SK-N-SH (cell line): ENCODE measurements around the gene TCEA2. TPM values are rescaled to one million over a fixed set of nuclear protein-coding genes. Genes with fewer than 3 reads are reported as not detected.

ENCODE experiments used
- CTCF ChIA-PET: fragments of 300-600, 350-600 bp; formaldehyde crosslinking; extraction: SDS; loops from one replicate; lab custom pipeline; 2021; lab: Yijun Ruan, JAX
- POLR2A ChIA-PET: fragments of 350-600 bp; sonication (Branson Sonifier 250); formaldehyde crosslinking; extraction: SDS; loops from one replicate; lab custom pipeline; 2020; ENCODE audit warnings: antibody characterized with exemption, inconsistent platforms; lab: Yijun Ruan, JAX
- DNase-seq: peaks from one replicate; pipeline ENCODE4 v3.0.0; 2012
- H2AFZ ChIP-seq: fragments of 200-600 bp; sonication (generic); 2 replicates; pipeline ENCODE4 v1.8.1; 2016; ENCODE audit warnings: antibody characterized with exemption, mild to moderate bottlenecking, low read depth
- H3F3A ChIP-seq: fragments of 200-600 bp; sonication (generic); replicated peaks from 2 replicates; pipeline ENCODE3; 2016; ENCODE audit warnings: antibody characterized with exemption, mild to moderate bottlenecking; ENCODE audit not compliant: insufficient read depth
- H3K27ac ChIP-seq, 2 experiments: fragments of 200-500 bp in 1 of 2; fragments of 200-600 bp in 1 of 2; sonication (Bioruptor generic) in 1 of 2; sonication (generic), shearing (Covaris generic) in 1 of 2; 2 replicates each; pipeline versions ENCODE4 v1.5.1 to v1.6.1; 2014 to 2016; ENCODE audit warnings: low read depth in 2 of 2, inconsistent platforms in 1 of 2, low read length in 1 of 2, mild to moderate bottlenecking in 1 of 2, mixed read lengths in 1 of 2
- H3K27me3 ChIP-seq: fragments of 200-600 bp; sonication (generic), shearing (Covaris generic); 2 replicates; pipeline ENCODE4 v1.6.1; 2016; ENCODE audit warnings: mixed run types; ENCODE audit not compliant: insufficient read depth
- H3K36me3 ChIP-seq, 2 experiments: fragments of 200-500 bp in 1 of 2; fragments of 200-600 bp in 1 of 2; sonication (Bioruptor generic) in 1 of 2; sonication (generic) in 1 of 2; replicated peaks in 1 of 2; 2 replicates each; pipeline versions ENCODE3 to v1.5.1; 2014 to 2016; ENCODE audit warnings: low read length in 1 of 2, mild to moderate bottlenecking in 1 of 2; ENCODE audit not compliant: insufficient read depth in 2 of 2, control insufficient read depth in 1 of 2
- H3K4me1 ChIP-seq, 2 experiments: fragments of 200-500 bp in 1 of 2; fragments of 200-600 bp in 1 of 2; sonication (Bioruptor generic) in 1 of 2; sonication (generic), shearing (Covaris generic) in 1 of 2; 2 replicates each; pipeline versions ENCODE4 v1.5.1 to v1.6.1; 2014 to 2016; ENCODE audit warnings: low read depth in 1 of 2, low read length in 1 of 2, mixed run types in 1 of 2; ENCODE audit not compliant: insufficient read depth in 2 of 2, control insufficient read depth in 1 of 2
- H3K4me2 ChIP-seq: fragments of 200-600 bp; sonication (generic), shearing (Covaris generic); 2 replicates; pipeline ENCODE4 v1.6.1; 2017; ENCODE audit warnings: mixed run types
- H3K4me3 ChIP-seq, 2 experiments: fragments of 200-500 bp in 1 of 2; fragments of 200-600 bp in 1 of 2; sonication (Bioruptor generic) in 1 of 2; sonication (generic), shearing (Covaris generic) in 1 of 2; 2 replicates each; pipeline versions ENCODE4 v1.5.1 to v1.8.1; 2014 to 2016; ENCODE audit warnings: low read depth in 2 of 2, inconsistent platforms in 1 of 2, low read length in 1 of 2, mild to moderate bottlenecking in 1 of 2, mixed read lengths in 1 of 2, moderate library complexity in 1 of 2
- H3K79me2 ChIP-seq: fragments of 200-600 bp; sonication (generic); 2 replicates; pipeline ENCODE4 v1.8.1; 2017; ENCODE audit warnings: mild to moderate bottlenecking; ENCODE audit not compliant: insufficient read depth
- H3K9ac ChIP-seq: fragments of 200-600 bp; sonication (generic); 2 replicates; pipeline ENCODE4 v1.6.1; 2017; ENCODE audit warnings: mixed run types
- H3K9me2 ChIP-seq: fragments of 200-600 bp; sonication (generic); 2 replicates; pipeline ENCODE4 v1.6.1; 2017; ENCODE audit warnings: mixed run types
- H3K9me3 ChIP-seq: fragments of 200-600 bp; sonication (generic); 2 replicates; pipeline ENCODE4 v1.6.1; 2017; ENCODE audit warnings: mixed run types, mild to moderate bottlenecking, moderate library complexity
- H4K20me1 ChIP-seq: fragments of 200-600 bp; sonication (generic); 2 replicates; pipeline ENCODE4 v1.6.1; 2017; ENCODE audit warnings: mild to moderate bottlenecking, mixed run types; ENCODE audit not compliant: insufficient read depth
- EP300 ChIP-seq, 2 experiments: IDR thresholded peaks; 2 replicates each; pipeline versions ENCODE4 v1.4.0 to v1.6.1; 2012; ENCODE audit warnings: borderline replicate concordance in 1 of 2, low read depth in 1 of 2, low read length in 1 of 2
- FOSL2 ChIP-seq: IDR thresholded peaks from 2 replicates; pipeline ENCODE4 v1.4.0; 2012; ENCODE audit warnings: low read depth, mild to moderate bottlenecking, moderate library complexity, borderline replicate concordance
- GABPA ChIP-seq: IDR thresholded peaks from 2 replicates; pipeline ENCODE4 v1.4.0; 2012; ENCODE audit warnings: low read depth, mild to moderate bottlenecking
- MEF2A ChIP-seq: IDR thresholded peaks from 2 replicates; pipeline ENCODE4 v1.4.0; 2012; ENCODE audit warnings: low read depth, borderline replicate concordance
- MXI1 ChIP-seq: IDR thresholded peaks from 2 replicates; pipeline ENCODE4 v1.6.1; 2012; ENCODE audit warnings: mild to moderate bottlenecking, low read depth, low read length, improper control_type of control experiment
- NFIC ChIP-seq: IDR thresholded peaks from 2 replicates; pipeline ENCODE4 v1.4.0; 2012; ENCODE audit warnings: borderline replicate concordance
- NRF1 ChIP-seq: IDR thresholded peaks from 2 replicates; pipeline ENCODE4 v1.6.1; 2012; ENCODE audit warnings: low read depth, mild to moderate bottlenecking, low read length
- POLR2AphosphoS5 ChIP-seq: IDR thresholded peaks from 2 replicates; pipeline ENCODE4 v1.6.1; 2012; ENCODE audit warnings: low read depth, low read length
- RFX5 ChIP-seq: IDR thresholded peaks from 2 replicates; pipeline ENCODE4 v1.6.1; 2012; ENCODE audit warnings: mild to moderate bottlenecking, improper control_type of control experiment, low read length
- RXRA ChIP-seq: IDR thresholded peaks from 2 replicates; pipeline ENCODE4 v1.4.0; 2012; ENCODE audit warnings: low read depth, mild to moderate bottlenecking, borderline replicate concordance
- TAF1 ChIP-seq: IDR thresholded peaks from 2 replicates; pipeline ENCODE4 v1.6.1; 2012; ENCODE audit warnings: low read depth, mild to moderate bottlenecking, low read length, moderate library complexity, borderline replicate concordance
- TCF12 ChIP-seq: IDR thresholded peaks from 2 replicates; pipeline ENCODE4 v1.4.0; 2012
- YY1 ChIP-seq: IDR thresholded peaks from 2 replicates; pipeline ENCODE4 v1.4.0; 2012; ENCODE audit warnings: low read depth, mild to moderate bottlenecking
- WGBS: methylation state at CpG from one replicate; pipeline ENCODE4 v1.1.6; 2017; ENCODE audit warnings: low lambda C conversion rate; 5-methylcytosine and 5-hydroxymethylcytosine counted together
- polyA plus RNA-seq, 3 experiments: library from polyadenylated mRNA; depleted of rRNA; stranded (reverse); fragments of >200 nt; gene quantifications; 2 replicates each; pipeline ENCODE4 v1.2.3, GENCODE V29; 2012
- TF ChIP-seq, protein P1 (sequence below): IDR thresholded peaks from 2 replicates; pipeline ENCODE4 v1.4.0; 2012; ENCODE audit warnings: low read depth, borderline replicate concordance

The TCEA2 gene
- polyA plus RNA-seq, 1 of the 3 experiments (the other 2 are of a cell fraction) = 98.9 TPM

DNA sequence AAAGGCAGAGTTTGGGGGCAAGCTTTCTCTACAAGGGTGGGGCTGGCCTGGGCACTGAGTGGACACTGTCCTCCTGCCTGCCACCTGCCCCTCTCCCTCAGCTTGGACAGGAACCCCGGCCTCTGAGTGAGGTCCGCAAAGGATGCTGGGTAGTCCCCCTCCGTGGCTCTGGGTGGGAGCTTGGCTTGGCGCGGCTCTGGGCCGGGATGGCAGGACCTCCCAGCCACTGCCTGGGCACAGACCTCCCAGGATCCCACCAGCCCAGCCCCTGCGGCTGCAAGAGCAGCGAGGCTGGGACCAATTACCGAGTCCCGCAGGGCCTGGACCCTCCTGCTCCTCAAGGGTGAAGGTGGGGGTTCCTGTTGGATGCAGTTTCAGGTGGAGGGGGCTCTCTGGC lies 10.7 kb upstream of the TCEA2 start (continued):
- TF ChIP-seq YY1 (no peak), NFIC (no peak), MEF2A (no peak), NRF1 (no peak)

DNA sequence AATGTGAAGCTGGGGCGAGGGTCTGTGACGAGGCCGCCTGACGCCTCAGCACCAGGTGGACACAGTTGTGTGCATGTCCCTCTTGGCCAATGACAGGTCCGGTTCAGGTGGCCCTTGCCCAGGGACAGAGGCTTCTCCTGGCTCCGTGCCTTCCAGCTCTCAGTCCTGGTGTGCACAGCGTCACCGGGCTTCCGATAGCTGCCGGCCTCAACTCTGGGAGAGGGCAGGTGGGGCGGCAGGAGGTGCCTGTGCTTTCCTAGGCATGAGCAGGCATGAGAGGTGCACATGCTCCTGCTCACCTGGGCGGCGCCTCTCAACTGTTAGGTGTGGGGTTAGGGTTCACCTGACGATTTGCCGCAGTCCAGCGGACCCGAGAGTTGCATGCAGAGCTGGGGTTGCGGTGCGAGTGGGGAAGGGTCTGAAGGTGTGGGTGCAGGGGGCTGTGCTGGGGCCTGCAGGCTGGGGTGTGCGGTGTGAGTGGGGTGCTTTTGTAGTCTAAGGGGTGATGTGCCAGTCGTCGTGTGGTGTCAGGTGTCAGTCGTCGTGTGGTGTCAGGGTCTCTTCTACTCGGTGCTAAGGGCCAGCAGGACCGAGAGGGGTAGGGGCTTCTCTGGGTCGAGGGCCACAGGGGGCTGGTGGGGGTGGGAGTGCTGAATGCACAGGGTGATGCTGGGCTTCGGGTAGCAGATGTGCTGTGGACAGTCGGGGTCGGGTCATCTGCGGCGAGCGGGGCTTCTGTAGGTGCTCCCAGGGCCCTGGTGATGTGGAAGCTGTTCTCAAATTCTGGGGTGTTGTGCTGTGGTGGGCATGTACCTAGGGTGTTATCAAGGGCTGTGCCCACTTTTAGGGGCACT lies 9.8 kb upstream of the TCEA2 start:
- no peaks in the 10 kb centered on the region for H3F3A ChIP-seq
- POLR2A ChIA-PET = interaction anchor here (1.0 kb wide), 1 partner anchor 10 kb away, joined by 3 read pairs; the partner anchor contains the start of gene TCEA2
- H3K9ac ChIP-seq = no peak overlapping the region
- no peaks in the 10 kb centered on the region for H3K79me2 ChIP-seq
- H3K27me3 ChIP-seq = peaks cover 11% of the 10 kb centered on the region
- H3K9me3 ChIP-seq = no peaks in the 10 kb centered on the region
- TF ChIP-seq TAF1 (no peak), POLR2AphosphoS5 (no peak), TCF12 (no peak), RFX5 (no peak), EP300 (IDR thresholded peaks at IDR 0.05; ENCODE audit: borderline replicate concordance in 1 of 2, low read depth in 1 of 2, low read length in 1 of 2) (no peak), NRF1 (no peak), GABPA (no peak), NFIC (no peak), FOSL2 (no peak), RXRA (no peak), MXI1 (no peak)
- TF ChIP-seq, protein P1, sequence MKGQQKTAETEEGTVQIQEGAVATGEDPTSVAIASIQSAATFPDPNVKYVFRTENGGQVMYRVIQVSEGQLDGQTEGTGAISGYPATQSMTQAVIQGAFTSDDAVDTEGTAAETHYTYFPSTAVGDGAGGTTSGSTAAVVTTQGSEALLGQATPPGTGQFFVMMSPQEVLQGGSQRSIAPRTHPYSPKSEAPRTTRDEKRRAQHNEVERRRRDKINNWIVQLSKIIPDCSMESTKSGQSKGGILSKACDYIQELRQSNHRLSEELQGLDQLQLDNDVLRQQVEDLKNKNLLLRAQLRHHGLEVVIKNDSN = no peak
- no peak overlapping the region for H2AFZ ChIP-seq
- H3K4me2 ChIP-seq = no peak overlapping the region
- H3K4me1 ChIP-seq = peaks cover 0 to 10% of the 10 kb centered on the region in 2 experiments; a peak in 1 of 4 replicates
- no peak overlapping the region for H3K4me3 ChIP-seq
- DNase-seq = no peak
- H3K9me2 ChIP-seq = no peaks in the 10 kb centered on the region
- H3K36me3 ChIP-seq = no peaks in the 10 kb centered on the region
- CTCF ChIA-PET = interaction anchor here (0.6 to 7.8 kb wide), 8 partner anchors 9 to 73 kb away, joined by 3 to 85 read pairs (median 6); partner anchors contain the start of genes RGS19 and TCEA2
- no peaks in the 10 kb centered on the region for H4K20me1 ChIP-seq
- no peak overlapping the region for H3K27ac ChIP-seq
- 90% methylated on average over 23 of the region's 33 CpGs for WGBS
